ENCODE results near the gene MZT2B.
"Not testable (repeated sequence)": the region's sequence is repeated elsewhere in the genome, so short reads cannot be mapped to it uniquely, and the experiment has no call there.

DNA sequence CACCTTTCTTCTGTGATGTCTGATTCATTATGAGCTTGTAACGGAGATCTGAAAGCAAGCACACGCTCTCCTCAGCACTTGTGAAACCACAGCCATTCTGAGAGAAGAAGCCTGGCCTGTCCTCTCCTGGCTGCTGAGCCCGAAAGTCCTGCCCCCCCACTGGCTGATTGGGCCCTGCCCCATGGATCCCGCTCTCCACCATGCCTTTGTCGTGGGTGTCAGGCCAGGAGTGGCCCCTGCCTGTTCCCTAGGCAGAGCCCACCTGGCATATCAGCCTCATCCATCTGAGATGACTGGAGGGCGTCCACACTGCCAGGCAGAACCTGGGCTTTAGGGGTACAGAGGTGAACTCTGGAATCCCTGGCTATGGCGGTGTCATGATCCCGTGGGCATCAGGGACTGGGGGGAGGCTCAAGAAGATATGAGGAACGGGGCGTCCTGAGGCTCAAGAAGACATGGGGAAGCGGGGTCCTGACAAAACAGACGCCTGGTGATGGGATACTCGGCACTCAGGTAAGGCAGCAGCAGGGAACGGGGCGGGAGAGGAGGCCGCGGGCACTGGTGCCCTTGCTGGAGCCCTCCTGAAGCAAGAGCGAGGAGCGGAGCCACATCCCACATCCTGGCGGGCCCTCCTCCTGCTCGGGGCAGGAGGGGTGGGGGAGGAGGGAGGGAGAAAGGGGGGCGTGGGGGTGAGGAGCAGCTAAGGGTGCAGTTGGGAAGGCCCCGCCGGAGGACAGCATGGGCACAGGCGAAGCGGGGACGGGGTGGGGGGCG is 38.6 kb upstream of the MZT2B start:
- TF ChIP-seq, protein P1, sequence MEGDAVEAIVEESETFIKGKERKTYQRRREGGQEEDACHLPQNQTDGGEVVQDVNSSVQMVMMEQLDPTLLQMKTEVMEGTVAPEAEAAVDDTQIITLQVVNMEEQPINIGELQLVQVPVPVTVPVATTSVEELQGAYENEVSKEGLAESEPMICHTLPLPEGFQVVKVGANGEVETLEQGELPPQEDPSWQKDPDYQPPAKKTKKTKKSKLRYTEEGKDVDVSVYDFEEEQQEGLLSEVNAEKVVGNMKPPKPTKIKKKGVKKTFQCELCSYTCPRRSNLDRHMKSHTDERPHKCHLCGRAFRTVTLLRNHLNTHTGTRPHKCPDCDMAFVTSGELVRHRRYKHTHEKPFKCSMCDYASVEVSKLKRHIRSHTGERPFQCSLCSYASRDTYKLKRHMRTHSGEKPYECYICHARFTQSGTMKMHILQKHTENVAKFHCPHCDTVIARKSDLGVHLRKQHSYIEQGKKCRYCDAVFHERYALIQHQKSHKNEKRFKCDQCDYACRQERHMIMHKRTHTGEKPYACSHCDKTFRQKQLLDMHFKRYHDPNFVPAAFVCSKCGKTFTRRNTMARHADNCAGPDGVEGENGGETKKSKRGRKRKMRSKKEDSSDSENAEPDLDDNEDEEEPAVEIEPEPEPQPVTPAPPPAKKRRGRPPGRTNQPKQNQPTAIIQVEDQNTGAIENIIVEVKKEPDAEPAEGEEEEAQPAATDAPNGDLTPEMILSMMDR (IDR thresholded peaks at IDR 0.05; ENCODE audit: low read depth, low read length, poor library complexity, severe bottlenecking), result not testable (repeated sequence)
- not testable (repeated sequence) for TF ChIP-seq EZH2phosphoT487 (IDR thresholded peaks at IDR 0.05; ENCODE audit: borderline replicate concordance, low read length)
